ENCODE results near the gene RNF130.
"Not testable (repeated sequence)": the region's sequence is repeated elsewhere in the genome, so short reads cannot be mapped to it uniquely, and the experiment has no call there.

GRCh38 chr5:179990525-179990924 lies 81.0 kb downstream of the RNF130 start:
- TF ChIP-seq CTCF (IDR thresholded peaks at IDR 0.05; ENCODE audit: low read depth, low read length, missing input control); TAF1 (conservative IDR thresholded peaks at IDR 0.05); ZBTB33 (IDR thresholded peaks at IDR 0.05); YY1 (IDR thresholded peaks at IDR 0.05); REST (IDR thresholded peaks at IDR 0.05); RAD21 (IDR thresholded peaks at IDR 0.05); GABPA (IDR thresholded peaks at IDR 0.05 in 1 of 2, conservative IDR thresholded peaks at IDR 0.05 in 1 of 2); FOXA2 (IDR thresholded peaks at IDR 0.05); ATF3 (IDR thresholded peaks at IDR 0.05): not testable (repeated sequence)
